Muscle layer of duodenum (tissue), 2 donors: Measurements from ENCODE around the gene C3.
"Not testable (repeated sequence)": the region's sequence is repeated elsewhere in the genome, so short reads cannot be mapped to it uniquely, and the experiment has no call there.

ENCODE experiments used
- H3K27ac ChIP-seq: one replicate; pipeline ENCODE4 v1.7.0; 2013; ENCODE audit warnings: mild to moderate bottlenecking, low read length
- H3K27me3 ChIP-seq: one replicate; pipeline ENCODE4 v1.7.0; 2013; ENCODE audit warnings: low read depth, mild to moderate bottlenecking, control low read depth, low read length
- H3K36me3 ChIP-seq, 2 donors: one replicate each; pipeline ENCODE4 v1.7.0; 2013; ENCODE audit warnings: low read length in 2 of 2, control low read depth in 1 of 2, mild to moderate bottlenecking in 1 of 2; ENCODE audit not compliant: insufficient read depth in 2 of 2, control insufficient read depth in 1 of 2
- H3K4me1 ChIP-seq, 2 donors: one replicate each; pipeline ENCODE4 v1.7.0; 2013; ENCODE audit warnings: low read length in 2 of 2, mild to moderate bottlenecking in 2 of 2, control low read depth in 1 of 2, moderate library complexity in 1 of 2; ENCODE audit not compliant: insufficient read depth in 2 of 2, control insufficient read depth in 1 of 2
- H3K4me3 ChIP-seq, 2 donors: one replicate each; pipeline ENCODE4 v1.7.0; 2013; ENCODE audit warnings: low read length in 2 of 2, low read depth in 1 of 2, mild to moderate bottlenecking in 1 of 2
- H3K9me3 ChIP-seq, 2 donors: one replicate each; pipeline ENCODE4 v1.7.0; 2013; ENCODE audit warnings: low read length in 2 of 2, control low read depth in 1 of 2, mild to moderate bottlenecking in 1 of 2; ENCODE audit not compliant: control insufficient read depth in 1 of 2
- donor health status: healthy.

The C3 gene

DNA sequence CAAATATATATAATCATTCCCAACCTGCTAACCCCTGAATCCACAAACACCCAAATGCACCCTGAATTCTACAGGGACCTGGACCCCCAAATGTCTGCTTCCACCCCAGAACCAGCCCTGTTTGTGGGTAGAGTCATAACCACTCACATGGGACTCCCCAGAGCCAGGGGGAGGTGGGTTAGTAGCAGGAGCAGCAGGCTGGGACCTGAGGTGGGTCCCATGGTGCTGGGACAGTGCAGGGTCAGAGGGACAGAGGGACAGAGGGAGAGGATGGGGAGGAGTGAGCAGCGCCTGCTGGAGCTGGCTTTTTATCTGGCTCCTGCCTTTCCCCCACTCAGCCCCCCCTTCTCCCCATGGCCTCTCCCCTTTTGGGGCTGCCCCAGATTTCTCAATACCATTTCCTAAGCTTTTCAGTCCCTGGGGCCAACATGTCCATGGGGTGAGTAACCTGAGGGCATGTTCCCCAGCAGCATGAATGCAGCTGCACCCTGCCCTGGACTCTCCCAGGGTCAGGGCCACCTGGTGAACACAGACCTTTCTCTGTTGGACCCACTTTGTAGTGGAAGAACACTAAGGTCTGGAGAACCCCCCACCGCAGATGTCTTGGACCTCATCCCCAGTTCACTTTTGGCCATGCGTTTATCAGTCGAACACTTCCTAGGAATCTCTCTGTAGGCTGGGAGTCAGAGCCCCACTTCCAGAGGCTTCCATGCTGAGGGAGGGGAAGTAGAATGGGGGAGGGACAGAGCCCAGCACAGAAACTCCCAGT lies at the start of gene C3:
TSS of gene C3 (minus strand) at position 282 of the 769 bp plus-strand sequence. CDS start at position 221, 61 bp downstream.
- no peak within 1 kb of the TSS for H3K27ac ChIP-seq
- peak within 1 kb of the TSS; percentile 53 to 54 for H3K4me3 ChIP-seq

DNA sequence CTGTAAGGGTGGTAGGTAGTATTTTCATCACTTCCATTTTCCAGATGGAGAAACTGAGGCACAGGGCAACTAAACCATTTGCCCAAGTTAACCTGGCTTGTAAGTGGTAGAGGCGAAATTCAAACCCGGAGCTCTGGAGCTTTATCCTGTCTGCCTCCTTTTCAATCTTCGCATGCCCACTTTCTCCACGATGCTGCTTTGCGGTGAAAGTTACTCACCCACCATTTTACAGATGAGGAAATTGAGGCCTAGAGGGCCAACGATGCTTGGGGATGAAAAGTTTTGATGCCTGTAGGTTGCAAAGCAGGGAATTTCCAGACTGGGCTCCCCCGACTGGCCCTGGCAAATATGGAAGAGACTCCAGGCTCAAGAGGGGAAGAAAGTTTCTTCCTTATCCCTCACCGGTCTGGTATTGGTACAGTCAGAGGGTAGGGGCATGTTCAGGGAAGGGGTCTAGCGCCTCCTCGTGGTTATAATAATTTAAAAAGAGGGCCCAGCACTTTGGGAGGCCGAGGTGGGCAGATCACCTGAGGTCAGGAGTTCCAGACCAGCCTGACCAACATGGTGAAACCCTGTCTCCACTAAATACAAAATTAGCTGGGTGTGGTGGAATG lies 48.7 kb upstream of the C3 start:
- H3K9me3 ChIP-seq, result no peaks in the 10 kb centered on the region
- H3K4me1 ChIP-seq, result peaks cover 0 to 18% of the 10 kb centered on the region in 2 donors
- no peaks in the 10 kb centered on the region for H3K27me3 ChIP-seq
- no peaks in the 10 kb centered on the region for H3K36me3 ChIP-seq
- no peak overlapping the region for H3K27ac ChIP-seq
- no peak overlapping the region for H3K4me3 ChIP-seq

More for the DNA sequence above, at the start of gene C3:
- H3K4me1 ChIP-seq, result peaks cover 0 to 5% of the 10 kb centered on the region in 2 donors
- H3K9me3 ChIP-seq, result no peaks in the 10 kb centered on the region
- peaks cover 0 to 3% of the 10 kb centered on the region in 2 donors for H3K36me3 ChIP-seq
- H3K27me3 ChIP-seq, result no peaks in the 10 kb centered on the region

DNA sequence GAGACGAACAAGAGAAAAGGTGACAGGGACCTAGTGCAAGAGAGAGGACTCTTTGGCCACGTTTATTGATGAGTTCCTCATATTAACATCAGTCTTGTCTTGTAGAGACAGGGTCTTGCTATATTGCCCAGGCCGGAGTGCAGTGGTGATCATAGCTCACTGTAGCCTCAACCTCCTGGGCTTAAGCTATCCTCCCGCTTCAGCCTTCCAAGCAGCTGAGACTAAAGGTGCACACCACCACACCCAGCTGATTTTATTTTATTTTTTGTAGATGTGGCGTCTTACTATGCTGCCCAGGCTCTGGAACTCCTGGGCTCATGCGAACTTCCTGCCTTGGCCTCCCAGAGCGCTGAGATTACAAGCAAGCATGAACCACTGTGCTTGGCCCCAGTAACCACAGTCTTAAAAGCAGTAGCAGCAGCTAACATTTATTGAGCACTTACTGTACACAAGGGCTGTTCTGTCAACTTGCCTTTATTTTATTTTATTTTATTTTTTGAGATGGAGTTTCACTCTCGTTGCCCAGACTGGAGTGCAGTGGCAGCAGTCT lies 47.9 kb upstream of the C3 start:
- Histone ChIP-seq H3K9me3 (no peaks in the 10 kb centered on the region), H3K27me3 (no peaks in the 10 kb centered on the region), H3K4me3 (peak overlapping the region in 1 of 2 donors; percentile 37), H3K27ac (no peak overlapping the region), H3K36me3 (no peaks in the 10 kb centered on the region), H3K4me1 (peaks cover 0 to 18% of the 10 kb centered on the region in 2 donors)

DNA sequence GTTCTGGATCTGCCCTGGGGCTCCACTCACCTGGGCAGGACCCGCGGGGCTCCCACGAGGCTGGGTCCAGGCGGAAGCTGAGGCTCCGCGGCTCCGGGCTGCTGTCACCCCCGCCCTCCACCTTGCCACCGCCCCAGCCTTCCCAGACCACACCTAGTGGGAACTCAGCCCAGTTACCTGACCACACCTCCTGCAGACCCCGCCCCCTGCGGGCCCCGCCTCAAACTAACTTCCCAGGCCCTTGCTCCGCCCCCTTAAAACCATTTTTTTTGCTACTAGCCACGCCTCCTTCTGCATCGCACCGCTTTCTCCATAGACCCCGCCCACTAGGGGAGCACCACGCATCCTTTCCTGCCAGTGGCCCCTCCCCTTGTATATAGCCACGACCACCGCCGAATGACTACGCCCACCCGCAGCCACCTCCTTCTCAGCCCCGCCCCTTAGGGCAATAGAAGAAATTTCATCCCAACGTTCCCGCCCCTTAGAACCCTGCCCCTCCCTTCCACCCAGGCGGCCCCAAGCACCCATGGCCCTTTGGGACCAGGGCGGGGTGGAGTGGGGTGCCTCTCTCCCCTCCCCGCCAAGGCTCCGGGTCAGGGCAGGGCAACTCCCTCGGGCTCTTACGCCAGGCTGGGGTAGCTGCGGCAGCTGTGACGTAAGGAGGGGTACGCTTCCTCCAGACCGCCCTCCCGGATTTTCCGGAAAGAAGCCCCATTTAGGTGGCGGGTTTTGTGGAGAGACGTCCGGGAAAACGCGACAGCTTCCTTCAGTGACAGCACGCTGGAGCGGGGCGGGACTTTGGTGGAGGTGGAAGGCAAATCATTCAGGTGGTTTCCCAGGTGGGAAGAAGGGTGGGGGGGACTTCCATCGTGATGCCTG lies 47.1 kb upstream of the C3 start, which contains the start of gene SH2D3A:
TSS of gene SH2D3A (minus strand) at position 79 of the 879 bp plus-strand sequence. CDS start 3,687 bp downstream, outside the sequence.
- Histone ChIP-seq H3K4me3 (peak within 1 kb of the TSS; percentile 50 to 58), H3K9me3 (no peaks in the 10 kb centered on the region), H3K27ac (peak within 1 kb of the TSS; percentile 85), H3K27me3 (no peaks in the 10 kb centered on the region), H3K36me3 (no peaks in the 10 kb centered on the region), H3K4me1 (peaks cover 0 to 18% of the 10 kb centered on the region in 2 donors)

DNA sequence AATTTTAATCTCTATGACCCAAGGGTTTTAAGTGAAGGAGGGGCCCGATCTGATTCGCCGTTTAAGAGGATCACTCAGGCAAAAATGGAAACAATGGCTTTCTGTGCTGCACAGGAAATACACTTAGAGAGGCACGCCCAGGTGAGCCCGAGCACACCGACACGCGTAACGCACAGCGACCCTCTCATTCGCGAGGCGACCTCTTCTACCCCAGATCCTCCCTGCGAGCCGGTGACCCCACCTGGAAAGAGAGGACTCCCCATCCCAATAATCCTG lies 46.6 kb upstream of the C3 start:
- H3K27me3 ChIP-seq, result no peaks in the 10 kb centered on the region
- H3K4me3 ChIP-seq, result peak overlapping the region; percentile 50 to 58
- peaks cover 0 to 18% of the 10 kb centered on the region in 2 donors for H3K4me1 ChIP-seq
- no peaks in the 10 kb centered on the region for H3K36me3 ChIP-seq
- H3K9me3 ChIP-seq, result no peaks in the 10 kb centered on the region
- peak overlapping the region; percentile 85 for H3K27ac ChIP-seq

DNA sequence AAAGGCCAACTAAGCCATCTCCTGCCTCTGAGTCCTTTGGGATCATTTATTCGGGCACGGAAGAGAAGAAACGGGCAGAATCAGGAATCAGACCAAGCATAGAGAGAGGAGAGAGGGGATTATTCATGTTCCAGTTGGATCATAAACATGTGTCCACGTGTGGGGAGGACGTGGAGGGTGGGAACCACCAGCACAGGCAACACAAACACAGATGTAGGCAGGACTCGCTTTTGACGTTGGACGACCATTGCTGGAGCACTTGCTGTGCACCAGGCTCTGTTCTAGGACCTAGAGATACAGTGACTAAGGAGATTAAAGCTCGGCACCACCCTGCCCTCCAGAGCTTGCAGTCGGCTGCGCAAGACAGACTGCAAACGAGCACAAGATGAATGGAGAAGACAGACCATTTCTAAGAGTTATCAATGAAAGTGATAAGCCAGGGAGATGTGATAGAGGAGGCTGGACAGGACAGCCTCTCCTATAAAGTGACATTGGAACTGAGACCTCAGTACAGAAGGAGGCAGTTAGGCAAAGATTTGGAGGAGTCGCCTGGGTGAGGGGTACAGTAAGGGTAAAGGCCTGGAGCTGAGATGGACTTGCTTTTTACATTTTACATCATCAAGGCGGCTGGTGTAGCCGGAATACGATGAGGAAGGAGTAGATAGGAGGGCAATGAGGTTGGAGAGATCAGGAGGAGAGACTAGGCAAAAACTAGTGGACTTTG lies 46.1 kb upstream of the C3 start:
- Histone ChIP-seq H3K27ac (peak overlapping the region; percentile 85), H3K9me3 (no peaks in the 10 kb centered on the region), H3K4me3 (peak overlapping the region; percentile 50 to 58), H3K36me3 (no peaks in the 10 kb centered on the region), H3K4me1 (peaks cover 0 to 18% of the 10 kb centered on the region in 2 donors), H3K27me3 (no peaks in the 10 kb centered on the region)

GRCh38 chr19:6765738-6766356 lies 45.4 kb upstream of the C3 start:
- Histone ChIP-seq H3K27ac (peak overlapping the region; percentile 85), H3K4me1 (peaks cover 0 to 18% of the 10 kb centered on the region in 2 donors)

GRCh38 chr19:6762253-6762797 lies 41.9 kb upstream of the C3 start:
- peaks cover 0 to 12% of the 10 kb centered on the region in 2 donors for H3K4me1 ChIP-seq
- H3K9me3 ChIP-seq, H3K36me3 ChIP-seq, H3K4me3 ChIP-seq, H3K27ac ChIP-seq, H3K27me3 ChIP-seq: not testable (repeated sequence)

More at GRCh38 chr19:6765738-6766356, 45.4 kb upstream of the C3 start:
- no peaks in the 10 kb centered on the region for H3K36me3 ChIP-seq
- H3K4me3 ChIP-seq, result peak overlapping the region in 1 of 2 donors; percentile 58
- H3K27me3 ChIP-seq, result no peaks in the 10 kb centered on the region
- H3K9me3 ChIP-seq, result peaks cover 0 to 2% of the 10 kb centered on the region in 2 donors

- Histone ChIP-seq H3K4me3 (no peak overlapping the region), H3K9me3 (peaks cover 0 to 2% of the 10 kb centered on the region in 2 donors), H3K27ac (no peak overlapping the region), H3K27me3 (no peaks in the 10 kb centered on the region), H3K4me1 (peaks cover 0 to 2% of the 10 kb centered on the region in 2 donors), H3K36me3 (no peaks in the 10 kb centered on the region)
Measured at GRCh38 chr19:6761053-6761676, 40.7 kb upstream of the C3 start.

DNA sequence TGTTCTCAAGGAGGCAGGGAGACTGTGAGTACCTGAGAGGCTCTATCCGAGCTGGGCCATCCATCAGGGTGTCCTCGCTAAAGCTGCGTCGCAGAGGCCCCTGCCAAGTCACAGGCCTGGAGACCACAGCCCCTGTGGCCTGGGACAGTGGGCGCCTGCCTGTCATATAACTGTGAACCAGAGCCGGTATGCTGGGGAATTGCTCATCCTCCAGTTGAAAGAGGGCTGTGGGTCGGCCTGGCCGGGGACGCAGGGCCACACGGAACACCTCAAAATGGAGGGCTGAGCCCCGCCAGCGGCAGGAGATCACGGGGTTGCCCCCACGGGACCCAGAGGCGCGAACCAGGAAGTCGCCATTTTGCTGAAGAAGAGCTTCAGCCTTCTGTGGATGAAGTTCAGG lies 40.2 kb upstream of the C3 start:
- Histone ChIP-seq H3K27me3 (no peaks in the 10 kb centered on the region), H3K9me3 (peaks cover 0 to 2% of the 10 kb centered on the region in 2 donors), H3K36me3 (no peaks in the 10 kb centered on the region), H3K4me3 (no peak overlapping the region), H3K27ac (no peak overlapping the region), H3K4me1 (no peaks in the 10 kb centered on the region)
